Activated T-cell treated with anti-CD3 and anti-CD28 coated beads, Interleukin-2, amount 50 U/mL, for 72 hours (primary cell): Measurements from ENCODE around the gene TC2N. TPM values are rescaled to one million over a fixed set of nuclear protein-coding genes. Genes with fewer than 3 reads are reported as not detected.

Experiments used
- total RNA-seq, 2 donors: library from RNA; stranded (reverse); gene quantifications; one replicate each; pipeline ENCODE4 v1.2.3, GENCODE V29; 2022

Gene TC2N
- total RNA-seq, 2 donors from 2014 or later = 38.1 to 55.4 TPM

Other genes with a start within 250 kb of the TC2N start
- gene CATSPERB, start 135.4 kb downstream of the TC2N start, total RNA-seq = 1 to 10 TPM in 1 of 2 donors, under 1 TPM in 1; 0.91 to 2.3 TPM
- gene FBLN5, start 80.2 kb upstream of the TC2N start, total RNA-seq = 1 to 10 TPM; 3.0 to 5.6 TPM
- gene TRIP11, start 172.5 kb upstream of the TC2N start, total RNA-seq = 10 to 100 TPM; 39.0 to 47.2 TPM
- 10 to 100 TPM; 29.7 to 35.2 TPM for gene ATXN3, start 239.0 kb upstream of the TC2N start, total RNA-seq